Measurements from ENCODE around the gene KAZN.

KAZN gene

DNA sequence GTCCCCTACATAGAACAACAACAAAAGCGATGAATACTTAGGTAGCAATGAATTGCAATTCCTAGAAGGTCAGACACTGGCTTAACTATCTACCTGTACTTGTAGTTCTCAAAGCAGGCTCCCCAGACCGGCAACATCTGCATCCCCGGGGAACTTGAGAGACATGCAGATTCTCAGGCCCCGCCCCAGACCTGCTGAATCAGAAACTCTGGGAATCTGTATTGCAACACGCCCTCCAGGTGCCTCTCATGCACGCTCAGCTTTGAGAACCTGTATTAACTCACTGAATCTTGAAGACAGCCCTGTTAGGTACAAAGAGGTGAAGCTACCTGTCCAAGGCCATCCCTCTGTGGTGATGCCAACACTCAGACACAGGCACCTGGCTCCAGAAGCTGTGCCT is 128.1 kb downstream of the KAZN start:
- TF ChIP-seq, protein P1, sequence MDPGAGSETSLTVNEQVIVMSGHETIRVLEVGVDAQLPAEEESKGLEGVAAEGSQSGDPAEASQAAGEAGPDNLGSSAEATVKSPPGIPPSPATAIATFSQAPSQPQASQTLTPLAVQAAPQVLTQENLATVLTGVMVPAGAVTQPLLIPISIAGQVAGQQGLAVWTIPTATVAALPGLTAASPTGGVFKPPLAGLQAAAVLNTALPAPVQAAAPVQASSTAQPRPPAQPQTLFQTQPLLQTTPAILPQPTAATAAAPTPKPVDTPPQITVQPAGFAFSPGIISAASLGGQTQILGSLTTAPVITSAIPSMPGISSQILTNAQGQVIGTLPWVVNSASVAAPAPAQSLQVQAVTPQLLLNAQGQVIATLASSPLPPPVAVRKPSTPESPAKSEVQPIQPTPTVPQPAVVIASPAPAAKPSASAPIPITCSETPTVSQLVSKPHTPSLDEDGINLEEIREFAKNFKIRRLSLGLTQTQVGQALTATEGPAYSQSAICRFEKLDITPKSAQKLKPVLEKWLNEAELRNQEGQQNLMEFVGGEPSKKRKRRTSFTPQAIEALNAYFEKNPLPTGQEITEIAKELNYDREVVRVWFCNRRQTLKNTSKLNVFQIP (CRISPR knock-in tag; IDR thresholded peaks at IDR 0.05; ENCODE audit: borderline replicate concordance, low read depth) = no peak
- TF ChIP-seq BACH2 (CRISPR knock-in tag; IDR thresholded peaks at IDR 0.05; ENCODE audit: borderline replicate concordance) (no peak), CSDC2 (CRISPR knock-in tag; IDR thresholded peaks at IDR 0.05) (no peak), ARNTL (CRISPR knock-in tag; IDR thresholded peaks at IDR 0.05; ENCODE audit: borderline replicate concordance, low read depth) (no peak), ZNF70 (CRISPR knock-in tag; IDR thresholded peaks at IDR 0.05) (no peak), SNAI2 (CRISPR knock-in tag; IDR thresholded peaks at IDR 0.05) (no peak), OSR1 (CRISPR knock-in tag; IDR thresholded peaks at IDR 0.05) (no peak)
- TF ChIP-seq, protein P2, sequence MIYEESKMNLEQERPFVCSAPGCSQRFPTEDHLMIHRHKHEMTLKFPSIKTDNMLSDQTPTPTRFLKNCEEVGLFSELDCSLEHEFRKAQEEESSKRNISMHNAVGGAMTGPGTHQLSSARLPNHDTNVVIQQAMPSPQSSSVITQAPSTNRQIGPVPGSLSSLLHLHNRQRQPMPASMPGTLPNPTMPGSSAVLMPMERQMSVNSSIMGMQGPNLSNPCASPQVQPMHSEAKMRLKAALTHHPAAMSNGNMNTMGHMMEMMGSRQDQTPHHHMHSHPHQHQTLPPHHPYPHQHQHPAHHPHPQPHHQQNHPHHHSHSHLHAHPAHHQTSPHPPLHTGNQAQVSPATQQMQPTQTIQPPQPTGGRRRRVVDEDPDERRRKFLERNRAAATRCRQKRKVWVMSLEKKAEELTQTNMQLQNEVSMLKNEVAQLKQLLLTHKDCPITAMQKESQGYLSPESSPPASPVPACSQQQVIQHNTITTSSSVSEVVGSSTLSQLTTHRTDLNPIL (CRISPR knock-in tag; IDR thresholded peaks at IDR 0.05; ENCODE audit: low read depth) = no peak
- ATAC-seq = no peak

DNA sequence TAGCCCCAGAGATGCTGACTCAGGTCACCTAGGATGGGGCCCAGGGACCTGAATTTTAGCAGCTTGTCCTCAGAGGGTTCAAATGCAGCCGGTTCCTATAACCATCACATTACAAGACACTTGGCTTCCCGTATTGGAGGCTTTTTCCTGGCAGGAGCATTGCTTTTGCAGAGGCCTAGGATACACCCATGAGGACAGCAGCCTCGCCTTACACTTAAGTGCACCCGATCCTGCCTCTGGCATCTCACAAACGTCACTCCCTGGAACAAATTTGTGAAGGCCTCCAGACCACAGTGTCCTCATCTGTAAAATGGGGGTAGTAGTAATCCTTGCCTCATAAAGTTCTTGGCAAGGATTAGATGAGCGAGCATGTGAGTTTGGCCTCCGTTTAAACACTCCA is 130.0 kb downstream of the KAZN start:
- ATAC-seq = no peak
- TF ChIP-seq ZNF8 (CRISPR knock-in tag; IDR thresholded peaks at IDR 0.05) (no peak), GLIS3 (CRISPR knock-in tag; IDR thresholded peaks at IDR 0.05) (no peak), ZFP3 (CRISPR knock-in tag; IDR thresholded peaks at IDR 0.05) (no peak), BACH2 (CRISPR knock-in tag; IDR thresholded peaks at IDR 0.05; ENCODE audit: borderline replicate concordance) (no peak), ZC3H10 (CRISPR knock-in tag; IDR thresholded peaks at IDR 0.05) (no peak), OSR1 (CRISPR knock-in tag; IDR thresholded peaks at IDR 0.05) (no peak), SNAI2 (CRISPR knock-in tag; IDR thresholded peaks at IDR 0.05) (no peak), ZFP30 (CRISPR knock-in tag; IDR thresholded peaks at IDR 0.05) (no peak), PPARA (CRISPR knock-in tag; IDR thresholded peaks at IDR 0.05; ENCODE audit: borderline replicate concordance) (no peak), ESRRG (CRISPR knock-in tag; IDR thresholded peaks at IDR 0.05) (no peak), ZNF565 (CRISPR knock-in tag; conservative IDR thresholded peaks at IDR 0.05; ENCODE audit: low read depth) (no peak), ISL1 (CRISPR knock-in tag; IDR thresholded peaks at IDR 0.05) (no peak)
- TF ChIP-seq, protein P1 (CRISPR knock-in tag; IDR thresholded peaks at IDR 0.05; ENCODE audit: borderline replicate concordance, low read depth) = no peak
- TF ChIP-seq, protein P3, sequence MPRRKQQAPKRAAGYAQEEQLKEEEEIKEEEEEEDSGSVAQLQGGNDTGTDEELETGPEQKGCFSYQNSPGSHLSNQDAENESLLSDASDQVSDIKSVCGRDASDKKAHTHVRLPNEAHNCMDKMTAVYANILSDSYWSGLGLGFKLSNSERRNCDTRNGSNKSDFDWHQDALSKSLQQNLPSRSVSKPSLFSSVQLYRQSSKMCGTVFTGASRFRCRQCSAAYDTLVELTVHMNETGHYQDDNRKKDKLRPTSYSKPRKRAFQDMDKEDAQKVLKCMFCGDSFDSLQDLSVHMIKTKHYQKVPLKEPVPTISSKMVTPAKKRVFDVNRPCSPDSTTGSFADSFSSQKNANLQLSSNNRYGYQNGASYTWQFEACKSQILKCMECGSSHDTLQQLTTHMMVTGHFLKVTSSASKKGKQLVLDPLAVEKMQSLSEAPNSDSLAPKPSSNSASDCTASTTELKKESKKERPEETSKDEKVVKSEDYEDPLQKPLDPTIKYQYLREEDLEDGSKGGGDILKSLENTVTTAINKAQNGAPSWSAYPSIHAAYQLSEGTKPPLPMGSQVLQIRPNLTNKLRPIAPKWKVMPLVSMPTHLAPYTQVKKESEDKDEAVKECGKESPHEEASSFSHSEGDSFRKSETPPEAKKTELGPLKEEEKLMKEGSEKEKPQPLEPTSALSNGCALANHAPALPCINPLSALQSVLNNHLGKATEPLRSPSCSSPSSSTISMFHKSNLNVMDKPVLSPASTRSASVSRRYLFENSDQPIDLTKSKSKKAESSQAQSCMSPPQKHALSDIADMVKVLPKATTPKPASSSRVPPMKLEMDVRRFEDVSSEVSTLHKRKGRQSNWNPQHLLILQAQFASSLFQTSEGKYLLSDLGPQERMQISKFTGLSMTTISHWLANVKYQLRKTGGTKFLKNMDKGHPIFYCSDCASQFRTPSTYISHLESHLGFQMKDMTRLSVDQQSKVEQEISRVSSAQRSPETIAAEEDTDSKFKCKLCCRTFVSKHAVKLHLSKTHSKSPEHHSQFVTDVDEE (CRISPR knock-in tag; IDR thresholded peaks at IDR 0.05) = no peak
- TF ChIP-seq, protein P4, sequence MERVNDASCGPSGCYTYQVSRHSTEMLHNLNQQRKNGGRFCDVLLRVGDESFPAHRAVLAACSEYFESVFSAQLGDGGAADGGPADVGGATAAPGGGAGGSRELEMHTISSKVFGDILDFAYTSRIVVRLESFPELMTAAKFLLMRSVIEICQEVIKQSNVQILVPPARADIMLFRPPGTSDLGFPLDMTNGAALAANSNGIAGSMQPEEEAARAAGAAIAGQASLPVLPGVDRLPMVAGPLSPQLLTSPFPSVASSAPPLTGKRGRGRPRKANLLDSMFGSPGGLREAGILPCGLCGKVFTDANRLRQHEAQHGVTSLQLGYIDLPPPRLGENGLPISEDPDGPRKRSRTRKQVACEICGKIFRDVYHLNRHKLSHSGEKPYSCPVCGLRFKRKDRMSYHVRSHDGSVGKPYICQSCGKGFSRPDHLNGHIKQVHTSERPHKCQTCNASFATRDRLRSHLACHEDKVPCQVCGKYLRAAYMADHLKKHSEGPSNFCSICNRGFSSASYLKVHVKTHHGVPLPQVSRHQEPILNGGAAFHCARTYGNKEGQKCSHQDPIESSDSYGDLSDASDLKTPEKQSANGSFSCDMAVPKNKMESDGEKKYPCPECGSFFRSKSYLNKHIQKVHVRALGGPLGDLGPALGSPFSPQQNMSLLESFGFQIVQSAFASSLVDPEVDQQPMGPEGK (CRISPR knock-in tag; IDR thresholded peaks at IDR 0.05; ENCODE audit: borderline replicate concordance) = no peak

DNA sequence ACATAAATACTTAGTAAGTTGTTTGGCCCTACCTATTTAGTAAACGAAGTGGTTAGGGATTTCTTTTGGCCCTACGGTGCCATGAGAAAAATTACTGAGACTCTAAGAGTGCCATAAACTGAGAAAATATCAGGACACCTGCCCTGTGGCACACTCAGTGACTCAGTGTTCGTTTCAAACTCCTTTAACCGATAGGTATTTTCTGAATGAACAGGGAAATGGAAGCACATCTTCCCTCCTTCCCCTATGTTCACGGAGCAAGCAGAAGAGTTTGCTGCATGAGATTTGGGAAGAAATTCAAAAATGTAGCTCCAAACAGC is 134.2 kb downstream of the KAZN start:
- TF ChIP-seq OSR1 (CRISPR knock-in tag; IDR thresholded peaks at IDR 0.05) (no peak), BACH2 (CRISPR knock-in tag; IDR thresholded peaks at IDR 0.05; ENCODE audit: borderline replicate concordance) (no peak), ZC3H10 (CRISPR knock-in tag; IDR thresholded peaks at IDR 0.05) (no peak), TOX (CRISPR knock-in tag; IDR thresholded peaks at IDR 0.05; ENCODE audit: borderline replicate concordance) (no peak), ESRRG (CRISPR knock-in tag; IDR thresholded peaks at IDR 0.05) (no peak), RARB (CRISPR knock-in tag; IDR thresholded peaks at IDR 0.05) (no peak), ZFP3 (CRISPR knock-in tag; IDR thresholded peaks at IDR 0.05) (no peak), ZFP30 (CRISPR knock-in tag; IDR thresholded peaks at IDR 0.05) (no peak)
- TF ChIP-seq, protein P5, sequence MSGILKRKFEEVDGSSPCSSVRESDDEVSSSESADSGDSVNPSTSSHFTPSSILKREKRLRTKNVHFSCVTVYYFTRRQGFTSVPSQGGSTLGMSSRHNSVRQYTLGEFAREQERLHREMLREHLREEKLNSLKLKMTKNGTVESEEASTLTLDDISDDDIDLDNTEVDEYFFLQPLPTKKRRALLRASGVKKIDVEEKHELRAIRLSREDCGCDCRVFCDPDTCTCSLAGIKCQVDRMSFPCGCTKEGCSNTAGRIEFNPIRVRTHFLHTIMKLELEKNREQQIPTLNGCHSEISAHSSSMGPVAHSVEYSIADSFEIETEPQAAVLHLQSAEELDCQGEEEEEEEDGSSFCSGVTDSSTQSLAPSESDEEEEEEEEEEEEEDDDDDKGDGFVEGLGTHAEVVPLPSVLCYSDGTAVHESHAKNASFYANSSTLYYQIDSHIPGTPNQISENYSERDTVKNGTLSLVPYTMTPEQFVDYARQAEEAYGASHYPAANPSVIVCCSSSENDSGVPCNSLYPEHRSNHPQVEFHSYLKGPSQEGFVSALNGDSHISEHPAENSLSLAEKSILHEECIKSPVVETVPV (CRISPR knock-in tag; IDR thresholded peaks at IDR 0.05) = no peak
- TF ChIP-seq, protein P4 (CRISPR knock-in tag; IDR thresholded peaks at IDR 0.05; ENCODE audit: borderline replicate concordance) = no peak
- TF ChIP-seq, protein P3 (CRISPR knock-in tag; IDR thresholded peaks at IDR 0.05) = no peak
- no peak for ATAC-seq
